Fibroblast of villous mesenchyme (primary cell): ENCODE results near the gene MAGOHB. TPM values are rescaled to one million over a fixed set of nuclear protein-coding genes. Genes with fewer than 3 reads are reported as not detected.
A peak's percentile ranks its signal among the peaks of the same experiment; 100 is the strongest.
"Not testable (repeated sequence)": the region's sequence is repeated elsewhere in the genome, so short reads cannot be mapped to it uniquely, and the experiment has no call there.

Experiments used
- DNase-seq: peaks from one replicate; pipeline ENCODE4 v3.0.0-alpha.2; 2010; ENCODE audit warnings: low read depth
- H3K4me3 ChIP-seq: 2 replicates; pipeline ENCODE4 v1.5.1; 2011; ENCODE audit warnings: low read depth, mild to moderate bottlenecking, low read length
- total RNA-seq: library from RNA; depleted of rRNA; stranded (reverse); fragments of >200 nt; gene quantifications from 2 replicates; pipeline ENCODE4 v1.2.3, GENCODE V29; 2012
- TF ChIP-seq, protein P1 (sequence below): IDR thresholded peaks from 2 replicates; pipeline ENCODE4 v1.5.1; 2012; ENCODE audit warnings: low read depth, mild to moderate bottlenecking, low read length; ENCODE audit not compliant: insufficient read depth

MAGOHB gene
- total RNA-seq, 1 donor: 20.3 TPM

DNA sequence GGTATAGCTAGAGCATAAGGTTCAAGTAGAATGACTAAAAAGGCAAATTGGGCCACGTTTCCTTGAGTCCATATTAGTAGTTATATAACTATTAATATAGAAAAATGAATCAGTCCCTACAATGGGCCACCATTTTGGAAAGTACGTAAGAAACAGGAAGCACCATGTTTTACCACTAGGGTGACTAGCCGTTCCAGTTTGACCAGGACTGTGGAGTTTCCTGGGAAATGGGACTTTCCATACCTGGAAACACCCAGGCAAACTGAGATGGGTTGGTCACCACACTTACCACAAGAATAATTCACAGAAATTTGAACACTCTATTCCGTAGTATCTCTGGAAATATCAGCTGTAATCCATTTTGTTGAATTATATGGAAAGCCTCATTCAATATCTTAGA, 2.1 kb upstream of the MAGOHB start:
- H3K4me3 ChIP-seq: no peak overlapping the region
- no peak for DNase-seq
- TF ChIP-seq, protein P1, sequence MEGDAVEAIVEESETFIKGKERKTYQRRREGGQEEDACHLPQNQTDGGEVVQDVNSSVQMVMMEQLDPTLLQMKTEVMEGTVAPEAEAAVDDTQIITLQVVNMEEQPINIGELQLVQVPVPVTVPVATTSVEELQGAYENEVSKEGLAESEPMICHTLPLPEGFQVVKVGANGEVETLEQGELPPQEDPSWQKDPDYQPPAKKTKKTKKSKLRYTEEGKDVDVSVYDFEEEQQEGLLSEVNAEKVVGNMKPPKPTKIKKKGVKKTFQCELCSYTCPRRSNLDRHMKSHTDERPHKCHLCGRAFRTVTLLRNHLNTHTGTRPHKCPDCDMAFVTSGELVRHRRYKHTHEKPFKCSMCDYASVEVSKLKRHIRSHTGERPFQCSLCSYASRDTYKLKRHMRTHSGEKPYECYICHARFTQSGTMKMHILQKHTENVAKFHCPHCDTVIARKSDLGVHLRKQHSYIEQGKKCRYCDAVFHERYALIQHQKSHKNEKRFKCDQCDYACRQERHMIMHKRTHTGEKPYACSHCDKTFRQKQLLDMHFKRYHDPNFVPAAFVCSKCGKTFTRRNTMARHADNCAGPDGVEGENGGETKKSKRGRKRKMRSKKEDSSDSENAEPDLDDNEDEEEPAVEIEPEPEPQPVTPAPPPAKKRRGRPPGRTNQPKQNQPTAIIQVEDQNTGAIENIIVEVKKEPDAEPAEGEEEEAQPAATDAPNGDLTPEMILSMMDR: no peak

DNA sequence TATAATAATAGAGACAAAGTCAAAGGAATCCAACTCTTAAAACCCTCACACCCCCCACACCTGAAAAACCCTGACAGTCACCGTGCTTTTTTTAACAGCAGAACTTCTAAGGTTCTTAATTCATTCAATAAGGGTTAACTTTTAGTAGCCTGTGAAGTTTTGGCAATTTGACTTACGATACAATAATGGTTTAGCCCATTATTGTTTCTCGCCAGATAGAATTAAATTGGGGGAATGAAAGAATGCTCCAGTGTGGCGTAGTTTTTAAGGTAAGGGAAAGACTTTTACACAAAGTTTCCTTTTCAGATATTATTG, 604 bp upstream of the MAGOHB start:
- TF ChIP-seq, protein P1: no peak
- no peak for DNase-seq
- peak overlapping the region; percentile 97 for H3K4me3 ChIP-seq

DNA sequence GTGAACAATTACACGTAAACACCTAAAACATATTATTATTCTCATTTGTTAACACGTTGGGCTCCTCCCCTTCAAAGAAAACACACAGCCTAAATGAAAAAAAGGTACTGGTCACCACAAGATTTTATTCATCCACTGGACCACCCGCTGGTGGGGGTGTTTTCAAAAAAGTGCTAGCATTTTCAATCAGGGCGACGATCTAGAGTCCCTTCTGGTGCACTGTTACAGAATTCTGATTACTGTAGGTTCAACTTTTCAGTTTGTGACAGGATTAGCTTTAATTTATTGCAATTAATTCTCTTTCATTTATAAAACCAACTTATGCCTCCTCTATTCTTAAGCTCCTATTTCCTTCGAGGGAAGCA, 443 bp downstream of the MAGOHB start:
- peak overlapping the region; percentile 97 for H3K4me3 ChIP-seq
- DNase-seq: peak; percentile 29
- TF ChIP-seq, protein P1: no peak

DNA sequence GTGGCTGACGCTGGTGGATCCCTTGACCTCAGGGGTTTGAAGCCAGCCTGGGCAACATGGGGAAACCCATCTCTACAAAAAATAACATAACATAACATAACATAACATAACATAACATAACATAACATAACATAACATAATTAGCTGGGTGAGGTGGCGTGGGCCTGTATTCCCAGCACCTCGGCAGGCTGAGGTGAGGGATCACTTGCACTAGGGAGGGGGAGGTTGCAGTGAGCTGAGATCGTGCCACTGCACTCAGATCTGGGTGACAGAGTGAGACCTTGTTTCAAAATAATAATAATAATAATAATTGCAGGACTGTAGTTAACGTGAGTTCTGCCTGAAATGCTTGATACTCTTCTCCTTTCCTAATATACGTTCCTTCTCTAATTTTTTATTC, 1.3 kb downstream of the MAGOHB start:
- no peak for DNase-seq
- peak overlapping the region; percentile 97 for H3K4me3 ChIP-seq
- TF ChIP-seq, protein P1: no peak

DNA sequence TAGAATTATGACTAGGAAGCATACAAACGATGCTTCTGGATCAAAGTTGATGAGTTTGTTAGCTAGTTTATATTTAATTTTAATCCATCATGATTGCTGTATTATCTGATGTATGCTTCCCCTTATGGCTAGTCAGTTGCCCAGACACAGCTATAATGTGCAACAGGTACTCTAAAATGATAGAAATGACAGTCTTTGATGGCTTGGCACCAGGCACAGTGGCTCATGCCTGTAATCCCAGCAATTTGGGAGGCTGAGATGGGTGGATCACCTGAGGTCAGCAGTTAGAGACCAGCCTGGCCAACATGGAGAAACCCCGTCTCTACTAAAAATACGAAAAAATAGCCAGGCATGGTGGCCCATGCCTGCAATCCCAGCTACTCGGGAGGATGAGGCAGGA, 2.2 kb downstream of the MAGOHB start:
- not testable (repeated sequence) for H3K4me3 ChIP-seq

DNA sequence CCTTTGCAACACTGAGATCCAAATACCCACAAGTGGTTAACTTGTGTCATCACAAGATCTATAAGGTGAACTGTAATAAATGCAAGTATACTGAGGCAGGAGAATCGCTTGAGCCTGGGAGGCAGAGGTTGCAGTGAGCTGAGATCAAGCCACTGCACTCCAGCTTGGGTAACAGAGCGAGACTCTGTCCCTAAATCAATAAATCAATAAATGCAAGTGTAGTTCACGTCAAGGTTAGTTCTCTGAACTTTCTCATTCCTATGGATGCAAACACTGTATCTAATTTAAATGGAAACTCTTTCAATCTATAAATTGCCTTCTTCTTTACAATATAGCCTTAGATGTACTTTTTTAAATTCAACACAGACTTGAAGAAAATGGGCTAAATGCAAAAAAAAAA, 3.2 kb downstream of the MAGOHB start:
- no peak for DNase-seq
- H3K4me3 ChIP-seq: no peak overlapping the region
- TF ChIP-seq, protein P1: no peak

More for the DNA sequence above, 2.2 kb downstream of the MAGOHB start:
- not testable (repeated sequence) for DNase-seq

DNA sequence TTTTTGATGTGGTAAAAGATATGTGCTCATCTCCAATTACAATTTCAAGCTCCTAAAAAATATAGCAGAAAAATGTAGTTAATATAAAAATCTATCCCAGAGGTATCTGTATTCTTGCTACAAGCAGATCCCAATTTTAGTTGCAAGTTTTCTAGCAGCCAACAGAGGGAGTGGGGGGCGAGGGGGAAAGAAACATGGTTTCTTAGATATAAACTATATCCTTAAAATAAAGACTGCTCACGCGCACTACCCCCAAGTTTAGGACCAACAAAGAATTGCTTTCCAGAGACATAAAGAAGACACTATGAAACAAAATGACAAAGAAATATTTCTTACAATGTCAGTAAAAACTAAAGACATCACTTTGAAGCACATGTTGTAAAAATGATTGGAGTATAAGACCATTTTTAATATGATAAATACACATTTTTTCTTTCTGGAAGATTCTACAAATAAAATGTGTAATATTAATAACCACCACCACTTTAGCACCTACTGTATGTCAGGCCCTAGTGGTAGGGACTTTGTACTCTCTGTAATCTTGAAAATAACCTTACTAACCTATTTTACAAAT, 5.4 kb downstream of the MAGOHB start:
- DNase-seq: peak; percentile 31
- no peak overlapping the region for H3K4me3 ChIP-seq
- TF ChIP-seq, protein P1: peak; percentile 49

DNA sequence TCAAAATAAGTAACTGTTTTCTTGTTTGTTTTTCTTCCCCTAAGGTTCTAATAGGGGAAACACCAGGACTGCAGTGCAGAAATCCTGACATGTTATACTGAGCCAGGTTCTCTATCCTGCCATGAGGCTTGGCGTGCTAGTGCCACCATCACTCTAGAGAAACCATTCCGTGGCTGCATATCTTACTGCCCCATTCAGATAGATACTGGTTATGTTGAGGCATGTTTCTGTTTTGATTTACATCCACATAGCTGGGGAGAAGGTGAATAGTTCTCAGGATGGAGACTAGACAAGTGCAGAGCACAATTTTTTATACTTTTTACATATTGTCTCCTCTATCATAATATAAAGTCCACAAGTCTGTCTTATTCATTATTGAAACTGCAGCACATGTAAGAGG, 11.5 kb downstream of the MAGOHB start:
- TF ChIP-seq, protein P1: no peak
- DNase-seq: no peak
- H3K4me3 ChIP-seq: no peak overlapping the region
